IMR-90 (cell line): ENCODE results near the gene CGB1. TPM values are rescaled to one million over a fixed set of nuclear protein-coding genes. Genes with fewer than 3 reads are reported as not detected.

Source experiments
- ATAC-seq: fragments of 200-7000 bp; cut with Tn5 transposase; 2 replicates; pipeline ENCODE4 v1.9.1; 2020; ENCODE audit warnings: low read depth, mild to moderate bottlenecking, moderate library complexity
- BruUV-seq: library from RNA; stranded (reverse); fragments of 400-500 nt; replicated peaks from 2 replicates; lab custom pipeline; 2021; lab: Mats Ljungman, UMichigan
- CTCF ChIA-PET: fragments of 300-600 bp; formaldehyde crosslinking; extraction: SDS; loops from one replicate; lab custom pipeline; 2021; ENCODE audit warnings: antibody characterized with exemption; lab: Yijun Ruan, JAX
- POLR2A ChIA-PET: fragments of 300-600 bp; sonication (Branson Sonifier 250); formaldehyde crosslinking; loops from one replicate; lab custom pipeline; 2022; ENCODE audit warnings: antibody characterized with exemption; ENCODE audit not compliant: unreplicated experiment; lab: Charles Lee
- DNase-seq: peaks from one replicate; pipeline ENCODE4 v3.0.0; 2013
- H2AFZ ChIP-seq: replicated peaks from 2 replicates; pipeline ENCODE3; 2013; ENCODE audit warnings: low read length, mild to moderate bottlenecking; ENCODE audit not compliant: poor library complexity
- H2AK5ac ChIP-seq: 2 replicates; pipeline ENCODE4 v1.6.1; 2013; ENCODE audit warnings: low read depth, low read length, inconsistent platforms
- H2AK9ac ChIP-seq: replicated peaks from 2 replicates; pipeline ENCODE3; 2013; ENCODE audit warnings: mild to moderate bottlenecking, low read depth, low read length, moderate library complexity; ENCODE audit not compliant: poor library complexity
- H2BK120ac ChIP-seq: 2 replicates; pipeline ENCODE4 v1.6.1; 2013; ENCODE audit warnings: low read depth, low read length, inconsistent platforms
- H2BK15ac ChIP-seq: 3 replicates; pipeline ENCODE4 v1.6.1; 2013; ENCODE audit warnings: low read depth, low read length, inconsistent platforms
- H2BK20ac ChIP-seq: 2 replicates; pipeline ENCODE4 v1.6.1; 2013; ENCODE audit warnings: low read depth, mild to moderate bottlenecking, inconsistent platforms, low read length, moderate library complexity
- H2BK5ac ChIP-seq: 2 replicates; pipeline ENCODE4 v1.6.1; 2013; ENCODE audit warnings: mild to moderate bottlenecking, low read depth, low read length, inconsistent platforms; ENCODE audit not compliant: poor library complexity, severe bottlenecking
- H3K14ac ChIP-seq: replicated peaks from 2 replicates; pipeline ENCODE4 v1.6.1; 2013; ENCODE audit warnings: low read depth, low read length, inconsistent platforms
- H3K18ac ChIP-seq: 2 replicates; pipeline ENCODE4 v1.6.1; 2013; ENCODE audit warnings: low read depth, low read length, control low read depth
- H3K23ac ChIP-seq: 2 replicates; pipeline ENCODE4 v1.6.1; 2013; ENCODE audit warnings: low read depth, low read length, inconsistent platforms
- H3K27ac ChIP-seq: 2 replicates; pipeline ENCODE4 v1.5.1; 2013; ENCODE audit warnings: mild to moderate bottlenecking, control low read depth, low read length; ENCODE audit not compliant: insufficient read depth
- H3K27me3 ChIP-seq: 2 replicates; pipeline ENCODE4 v1.6.1; 2013; ENCODE audit warnings: low read length; ENCODE audit not compliant: control insufficient read depth, insufficient read depth
- H3K36me3 ChIP-seq: 2 replicates; pipeline ENCODE4 v1.6.1; 2013; ENCODE audit warnings: low read length, mixed read lengths; ENCODE audit not compliant: control insufficient read depth, insufficient read depth
- H3K4ac ChIP-seq: 2 replicates; pipeline ENCODE4 v1.6.1; 2013; ENCODE audit warnings: low read depth, low read length, inconsistent platforms
- H3K4me1 ChIP-seq: 2 replicates; pipeline ENCODE4 v1.6.1; 2013; ENCODE audit warnings: low read length, mixed read lengths; ENCODE audit not compliant: control insufficient read depth, insufficient read depth
- H3K4me2 ChIP-seq: 2 replicates; pipeline ENCODE4 v1.6.1; 2013; ENCODE audit warnings: low read depth, mild to moderate bottlenecking, control low read depth, low read length, moderate library complexity
- H3K4me3 ChIP-seq: 2 replicates; pipeline ENCODE4 v1.5.1; 2013; ENCODE audit warnings: low read depth, mild to moderate bottlenecking, control low read depth, low read length, moderate library complexity; ENCODE audit not compliant: insufficient read depth
- H3K56ac ChIP-seq: 2 replicates; pipeline ENCODE4 v1.6.1; 2013; ENCODE audit warnings: low read length, inconsistent platforms; ENCODE audit not compliant: insufficient read depth; ENCODE audit errors: extremely low read depth
- H3K79me1 ChIP-seq, 2 experiments: 2 replicates each; pipeline ENCODE4 v1.6.1; 2013; ENCODE audit warnings: low read length in 2 of 2, inconsistent platforms in 1 of 2, low read depth in 1 of 2
- H3K9ac ChIP-seq: 2 replicates; pipeline ENCODE4 v1.6.1; 2013; ENCODE audit warnings: low read depth, low read length, control low read depth
- H3K9me1 ChIP-seq: 2 replicates; pipeline ENCODE4 v1.6.1; 2013; ENCODE audit warnings: low read length, inconsistent platforms; ENCODE audit not compliant: insufficient read depth
- H3K9me3 ChIP-seq: 2 replicates; pipeline ENCODE4 v1.6.1; 2013; ENCODE audit warnings: low read length; ENCODE audit not compliant: control insufficient read depth, insufficient read depth
- H4K20me1 ChIP-seq: 2 replicates; pipeline ENCODE4 v1.6.1; 2013; ENCODE audit warnings: low read length, inconsistent platforms; ENCODE audit not compliant: insufficient read depth
- H4K5ac ChIP-seq: 2 replicates; pipeline ENCODE4 v1.6.1; 2013; ENCODE audit warnings: mild to moderate bottlenecking, low read depth, low read length, control low read depth
- H4K8ac ChIP-seq, 2 experiments: 2 replicates each; pipeline ENCODE4 v1.6.1; 2013; ENCODE audit warnings: low read depth in 2 of 2, low read length in 2 of 2, control low read depth in 1 of 2, inconsistent platforms in 1 of 2
- H4K91ac ChIP-seq: 2 replicates; pipeline ENCODE4 v1.6.1; 2013; ENCODE audit warnings: low read depth, low read length, inconsistent platforms; ENCODE audit not compliant: insufficient read depth
- CEBPB ChIP-seq: IDR thresholded peaks from 2 replicates; pipeline ENCODE4 v1.6.1; 2012; ENCODE audit warnings: low read depth, low read length, improper control_type of control experiment
- MAZ ChIP-seq: IDR thresholded peaks from 2 replicates; pipeline ENCODE4 v1.6.1; 2012; ENCODE audit warnings: low read depth, mild to moderate bottlenecking, low read length, improper control_type of control experiment, moderate library complexity, borderline replicate concordance
- MXI1 ChIP-seq: IDR thresholded peaks from 2 replicates; pipeline ENCODE4 v1.6.1; 2012; ENCODE audit warnings: low read depth, mild to moderate bottlenecking, low read length, moderate library complexity, borderline replicate concordance
- RFX5 ChIP-seq: IDR thresholded peaks from 2 replicates; pipeline ENCODE4 v1.8.0; 2012; ENCODE audit warnings: low read depth, mild to moderate bottlenecking, low read length, moderate library complexity
- SMC3 ChIP-seq: fragments of 150-350 bp; IDR thresholded peaks from 2 replicates; pipeline ENCODE4 v1.6.1; 2016; ENCODE audit warnings: low read depth, mild to moderate bottlenecking, antibody characterized with exemption, low read length, moderate library complexity
- WGBS, 2 experiments: methylation state at CpG; one replicate each; pipeline versions ENCODE4 v1.1.5 to v1.1.7; 2013; ENCODE audit warnings: missing lambda C conversion rate in 2 of 2; ENCODE audit not compliant: insufficient read length in 1 of 2; ENCODE audit errors: extremely low coverage in 2 of 2; 5-methylcytosine and 5-hydroxymethylcytosine counted together
- dilution Hi-C: fragments of 300-500 bp; cut with HindIII; formaldehyde crosslinking; loops from one replicate; pipeline ENCODE4 v1.14.3; 2018; ENCODE audit warnings: low sequenced_read_pairs; ENCODE audit not compliant: unreplicated experiment
- in situ Hi-C: fragments of 300-500 bp; cut with MboI; formaldehyde crosslinking; loops from 3 replicates; pipeline ENCODE4 v1.14.3; 2019; ENCODE audit warnings: low sequenced_read_pairs, inconsistent platforms, mixed read lengths
- intact Hi-C: fragments of 100-400 bp; cut with micrococcal nuclease; formaldehyde crosslinking; loops from 2 replicates; pipeline ENCODE4 v1.10.0; 2022
- polyA plus RNA-seq, 3 experiments: library from polyadenylated mRNA; depleted of rRNA; stranded (reverse); fragments of >200 nt; gene quantifications; 2 replicates each; pipeline ENCODE4 v1.2.3, GENCODE V29; 2012; ENCODE audit warnings: low replicate concordance in 1 of 3
- total RNA-seq: library from RNA; depleted of rRNA; stranded (reverse); fragments of >200 nt; gene quantifications from 2 replicates; pipeline ENCODE4 v1.2.3, GENCODE V29; 2012

CGB1 gene
- total and polyA plus RNA-seq, 2 of the 4 experiments (the other 2 are of a cell fraction): not detected

- H3K27ac ChIP-seq: no peak overlapping the region
- H2BK20ac ChIP-seq: no peak overlapping the region
- intact Hi-C loops (no loop called here), dilution Hi-C loops (no loop called here), in situ Hi-C loops (no loop called here)
- H3K9ac ChIP-seq: no peak overlapping the region
- no peaks in the 10 kb centered on the region for H3K4me1 ChIP-seq
- no peak overlapping the region for H3K4ac ChIP-seq
- H3K9me1 ChIP-seq: 0 out of 2 replicates have a peak, but pooled peaks cover 2% of the 10 kb centered on the region
- H2BK5ac ChIP-seq: no peak overlapping the region
- no CpG with 5 or more reads among the region's 4 CpGs for WGBS, 2 experiments
- BruUV-seq: no TSS peak
- no peak overlapping the region for H4K5ac ChIP-seq
- H3K9me3 ChIP-seq: no peaks in the 10 kb centered on the region
- H3K23ac ChIP-seq: no peak overlapping the region
- H3K36me3 ChIP-seq: no peaks in the 10 kb centered on the region
- no peaks in the 10 kb centered on the region for H3K27me3 ChIP-seq
- no peak overlapping the region for H2BK120ac ChIP-seq
- H4K8ac ChIP-seq: no peak overlapping the region
- peaks cover under 1% of the 10 kb centered on the region; the same call in 1 of the 2 replicates for H4K20me1 ChIP-seq
- no peak overlapping the region for H2AFZ ChIP-seq
- no peak overlapping the region for H3K18ac ChIP-seq
- H2AK5ac ChIP-seq: no peak overlapping the region
- H3K4me3 ChIP-seq: no peak overlapping the region
- no peak overlapping the region for H3K4me2 ChIP-seq
- ATAC-seq (no peak), DNase-seq (no peak)
- TF ChIP-seq SMC3: no peak
- TF ChIP-seq MXI1: no peak
- no peak for TF ChIP-seq CEBPB
- TF ChIP-seq RFX5: no peak
- no peak for TF ChIP-seq MAZ
- ChIA-PET POLR2A (no interaction called here), CTCF (no interaction called here)
- H4K91ac ChIP-seq: no peak overlapping the region
- no peak overlapping the region for H3K56ac ChIP-seq
- H3K79me1 ChIP-seq: peaks cover 0 to 1% of the 10 kb centered on the region in 2 experiments; a peak in 1 of 4 replicates
- H2BK15ac ChIP-seq: no peak overlapping the region
- H3K14ac ChIP-seq: no peak overlapping the region
- H2AK9ac ChIP-seq: no peak overlapping the region
Measured at GRCh38 chr19:49080392-49080791, 43.7 kb upstream of the CGB1 start.
